ENCODE measurements around the gene BLOC1S1.

BLOC1S1 gene

DNA sequence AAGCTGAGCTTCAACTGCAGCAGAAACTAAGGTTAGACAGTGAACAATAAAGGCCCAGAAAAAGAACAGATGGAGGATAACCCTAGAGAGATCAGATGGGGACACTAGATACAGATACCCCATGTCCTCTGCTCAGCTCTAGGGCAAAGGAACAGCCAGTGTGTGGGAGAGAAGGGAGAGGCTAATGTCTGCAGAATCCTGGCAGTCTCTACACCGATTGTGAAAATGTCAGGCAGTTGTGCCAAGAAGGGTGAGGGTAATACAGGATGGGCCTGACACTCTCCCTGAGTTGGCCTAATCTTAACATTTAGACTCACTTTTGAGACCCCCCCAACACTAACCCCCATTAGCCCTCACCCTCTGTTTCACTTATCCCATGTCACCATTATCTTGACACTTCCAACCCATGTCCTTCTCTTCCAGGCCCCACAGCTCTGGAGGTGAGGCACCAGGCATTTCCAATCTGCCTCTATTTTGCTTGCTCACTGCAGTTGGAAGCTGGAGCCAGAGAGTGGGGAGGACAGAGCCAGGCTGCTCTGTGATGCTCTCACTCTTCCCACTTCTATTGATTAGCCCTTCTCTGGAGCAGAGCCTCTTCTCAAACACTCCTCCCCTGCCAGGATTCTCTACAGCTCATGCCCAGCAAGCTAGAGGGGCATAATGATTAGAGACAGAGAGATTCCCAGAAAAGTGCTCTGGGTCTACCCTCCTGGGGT, 3.0 kb upstream of the BLOC1S1 start:
- no peak for DNase-seq

DNA sequence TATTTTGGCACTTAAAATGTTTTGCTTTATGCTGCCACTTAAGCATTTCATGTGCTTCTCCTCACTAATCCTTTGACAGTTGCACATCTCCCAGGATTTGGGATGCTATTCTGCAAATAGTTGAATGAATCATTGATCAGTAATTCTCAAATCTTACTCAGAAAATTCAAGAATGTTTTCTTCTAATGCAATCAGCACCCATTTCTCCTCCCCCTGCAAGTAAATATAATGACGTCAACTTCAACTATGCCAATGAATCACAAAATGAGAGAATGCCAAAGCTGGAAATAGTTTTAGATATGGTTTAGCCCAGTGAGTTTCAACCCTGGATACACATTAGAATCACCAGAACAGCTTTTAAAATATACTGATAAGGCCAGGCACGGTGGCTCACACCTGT, 2.1 kb upstream of the BLOC1S1 start:
- no peak for DNase-seq

DNA sequence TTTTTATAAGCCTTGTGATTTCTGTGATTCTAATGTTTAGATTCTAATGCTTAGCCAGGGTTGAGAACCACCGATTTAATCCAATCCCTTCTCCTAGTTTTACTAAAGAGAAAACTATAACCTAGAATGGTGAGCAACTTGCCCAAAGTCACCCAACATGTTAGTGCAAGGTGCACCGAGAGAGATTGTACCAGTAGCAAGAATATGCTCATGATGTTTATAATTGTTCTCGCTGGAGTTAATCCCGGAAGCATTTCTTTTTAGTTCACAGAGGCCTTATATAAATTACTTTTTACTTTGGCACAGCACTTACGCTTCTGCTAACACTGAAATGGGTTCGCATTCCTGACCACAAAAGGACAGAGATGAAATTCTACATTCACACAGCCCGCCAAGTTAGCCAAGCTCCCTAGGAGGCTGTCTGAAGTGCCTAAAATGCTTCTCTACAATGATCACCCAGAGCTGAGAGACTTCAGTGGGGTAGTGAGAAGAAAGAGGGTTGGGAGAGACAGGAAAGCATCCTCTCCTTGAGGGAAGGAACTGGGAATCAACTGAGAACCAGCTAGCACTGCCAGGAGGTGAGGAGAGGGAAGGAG, 579 bp upstream of the BLOC1S1 start:
- no peak for DNase-seq

DNA sequence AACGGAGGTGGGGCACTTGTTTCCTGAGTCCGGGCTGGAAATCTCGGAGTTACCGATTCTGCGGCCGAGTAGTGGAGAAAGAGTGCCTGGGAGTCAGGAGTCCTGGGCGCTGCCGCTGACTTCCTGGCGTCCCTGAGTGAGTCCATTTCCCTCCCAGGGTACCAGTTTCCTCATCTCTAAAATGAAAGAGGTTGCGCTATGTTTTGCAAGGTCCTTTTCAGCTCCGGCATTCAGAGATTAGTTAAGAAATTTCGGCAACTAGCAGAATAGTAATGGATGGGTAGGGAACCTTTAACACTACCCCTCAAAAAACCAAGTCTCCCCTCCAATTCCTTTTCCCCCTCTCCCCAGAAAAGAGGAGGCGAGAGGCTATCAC, 724 bp downstream of the BLOC1S1 start:
- DNase-seq, result no peak

DNA sequence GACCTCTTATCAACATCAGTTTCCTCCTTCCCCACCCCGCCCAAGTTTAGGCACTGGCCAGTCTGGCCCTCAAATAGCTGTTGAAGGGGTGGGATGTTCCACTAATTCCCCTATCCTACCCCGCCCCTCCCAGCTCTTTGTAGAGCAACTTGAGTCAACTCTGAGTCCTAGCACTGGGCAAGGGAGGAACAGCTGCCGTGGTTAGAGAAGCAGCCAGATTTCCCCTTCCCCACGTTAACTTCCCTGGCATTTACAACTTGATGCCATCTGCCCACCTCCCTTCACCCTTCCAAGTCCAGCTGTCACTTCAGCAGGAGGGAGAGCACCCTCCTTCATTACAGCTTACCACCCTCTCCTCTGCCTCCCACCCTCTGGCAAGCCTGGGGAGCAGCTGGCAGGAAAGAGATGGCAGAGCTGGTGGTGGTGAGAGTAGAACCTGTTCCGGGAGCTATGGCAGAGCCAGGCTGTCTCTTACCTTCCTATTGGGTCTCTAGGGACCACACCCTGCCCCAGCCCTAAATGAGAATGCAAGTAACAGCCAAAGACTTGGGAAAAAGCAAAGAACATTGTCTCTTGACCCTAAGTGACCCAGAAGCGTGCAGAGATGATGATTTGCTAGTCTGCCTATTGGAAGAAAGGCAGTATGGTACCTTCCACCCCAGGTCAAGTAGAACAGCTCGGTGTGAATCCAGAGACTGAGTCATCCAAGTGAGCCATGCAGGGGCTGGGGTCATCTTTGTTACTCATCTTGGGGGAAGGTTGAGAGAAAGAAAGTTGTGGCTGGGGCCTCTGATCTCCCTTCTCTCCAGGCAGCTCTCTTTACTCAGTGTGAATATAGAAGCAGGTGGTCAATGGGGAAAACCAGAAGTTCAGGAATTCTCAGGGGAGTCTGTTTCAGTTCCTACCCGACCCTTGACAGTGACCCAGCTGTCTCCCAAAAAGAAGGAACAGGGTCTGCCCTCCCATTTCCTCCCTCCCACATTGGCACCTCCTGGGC, 1.5 kb downstream of the BLOC1S1 start:
- no peak for DNase-seq

DNA sequence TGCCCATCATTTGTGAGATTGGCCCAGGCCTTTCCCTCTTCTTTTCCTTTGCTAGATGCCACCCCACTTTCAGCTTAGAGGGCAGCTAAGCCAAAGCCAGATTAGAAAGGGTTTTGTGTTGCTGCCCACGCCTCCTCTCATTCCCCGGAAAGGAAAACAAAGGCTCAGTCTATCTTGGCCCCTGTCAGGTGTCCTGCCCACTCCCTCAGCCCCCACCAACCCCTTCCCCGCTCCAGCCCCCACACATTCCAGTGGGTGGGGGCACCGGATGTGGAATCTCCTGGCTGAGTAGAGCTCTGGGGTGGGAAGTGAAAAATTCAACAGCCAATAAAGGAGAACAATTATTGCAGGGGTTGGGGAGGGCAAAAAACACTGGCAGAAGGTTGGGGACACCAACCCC, 2.2 kb downstream of the BLOC1S1 start:
- DNase-seq, result no peak

DNA sequence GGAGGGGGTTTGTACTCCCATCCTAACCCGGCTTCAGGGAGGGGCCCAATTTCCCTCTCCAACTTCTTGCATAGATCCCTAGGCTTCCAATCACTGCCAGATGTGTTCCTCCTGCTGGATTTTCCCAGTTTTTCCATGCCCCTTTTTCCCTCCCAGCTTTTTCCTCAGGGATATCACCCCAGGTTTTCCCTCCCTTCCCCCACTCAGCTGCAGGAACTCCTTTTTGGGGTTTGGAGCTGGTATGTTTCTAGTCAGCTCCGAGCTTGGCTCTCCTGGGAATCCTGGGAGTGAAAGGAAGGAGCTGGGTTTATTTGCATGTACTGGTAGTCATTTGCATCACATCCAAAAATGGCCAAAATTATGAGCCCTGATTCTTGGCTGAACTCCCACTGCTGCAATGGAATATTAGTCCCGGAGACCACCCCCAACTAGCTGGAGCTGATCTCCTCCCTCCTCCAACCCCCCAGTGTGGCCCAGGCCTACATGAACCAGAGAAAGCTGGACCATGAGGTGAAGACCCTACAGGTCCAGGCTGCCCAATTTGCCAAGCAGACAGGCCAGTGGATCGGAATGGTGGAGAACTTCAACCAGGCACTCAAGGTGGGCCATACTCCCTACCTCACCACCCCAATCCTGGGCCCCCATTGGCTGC, 2.9 kb downstream of the BLOC1S1 start:
- no peak for DNase-seq

DNA sequence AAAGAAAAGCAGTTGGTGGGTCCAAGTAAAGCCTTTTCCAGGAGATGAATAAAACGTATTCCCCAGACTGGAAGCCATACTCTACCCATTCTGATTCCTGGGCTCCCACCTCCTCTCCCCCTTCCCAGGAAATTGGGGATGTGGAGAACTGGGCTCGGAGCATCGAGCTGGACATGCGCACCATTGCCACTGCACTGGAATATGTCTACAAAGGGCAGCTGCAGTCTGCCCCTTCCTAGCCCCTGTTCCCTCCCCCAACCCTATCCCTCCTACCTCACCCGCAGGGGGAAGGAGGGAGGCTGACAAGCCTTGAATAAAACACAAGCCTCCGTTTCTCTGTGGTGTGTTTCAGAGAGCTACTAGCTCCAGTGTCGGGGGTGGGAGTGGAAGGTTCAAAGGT, 3.5 kb downstream of the BLOC1S1 start:
- no peak for DNase-seq

DNA sequence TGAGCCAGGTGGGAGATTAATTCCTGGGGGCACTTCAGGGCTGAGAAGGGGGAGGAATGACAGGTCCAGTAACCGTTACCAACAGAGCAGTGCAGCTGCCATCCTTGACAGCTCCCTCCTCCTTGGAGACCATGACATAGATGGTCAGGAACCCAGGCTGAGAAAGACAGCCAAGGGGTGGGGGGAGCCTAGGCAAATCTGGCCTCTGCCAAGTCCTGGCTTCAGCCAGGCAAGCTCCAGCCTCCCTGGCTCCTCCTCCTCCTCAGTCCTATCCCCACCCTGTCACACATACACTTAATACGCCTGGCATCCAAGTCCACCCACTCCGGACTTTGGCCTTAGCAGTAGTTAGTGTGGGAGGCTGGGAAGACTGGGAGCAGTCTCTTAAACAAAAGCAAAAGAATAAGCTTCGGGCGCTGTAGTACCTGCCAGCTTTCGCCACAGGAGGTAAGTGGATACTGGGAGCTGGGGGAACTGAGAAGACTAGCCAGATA, 4.3 kb downstream of the BLOC1S1 start, which contains the start of gene RDH5:
RDH5 (plus strand) TSS at position 323 of the 494 bp plus-strand sequence. CDS start 792 bp downstream, outside the sequence.
- no peak for DNase-seq

DNA sequence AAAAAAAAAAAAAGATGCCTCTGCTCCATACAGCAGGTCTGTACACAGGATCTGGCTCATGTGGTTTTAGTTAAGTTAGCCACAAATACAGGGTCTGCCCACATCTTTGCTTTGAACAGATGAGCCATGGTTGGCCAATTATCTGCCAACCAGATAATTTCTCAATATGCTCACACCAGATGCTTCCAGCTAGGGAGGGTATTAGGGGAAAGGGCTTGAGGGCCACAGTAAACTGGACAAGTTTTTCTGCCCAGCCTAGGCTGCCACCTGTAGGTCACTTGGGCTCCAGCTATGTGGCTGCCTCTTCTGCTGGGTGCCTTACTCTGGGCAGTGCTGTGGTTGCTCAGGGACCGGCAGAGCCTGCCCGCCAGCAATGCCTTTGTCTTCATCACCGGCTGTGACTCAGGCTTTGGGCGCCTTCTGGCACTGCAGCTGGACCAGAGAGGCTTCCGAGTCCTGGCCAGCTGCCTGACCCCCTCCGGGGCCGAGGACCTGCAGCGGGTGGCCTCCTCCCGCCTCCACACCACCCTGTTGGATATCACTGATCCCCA, 5.1 kb downstream of the BLOC1S1 start:
- no peak for DNase-seq

DNA sequence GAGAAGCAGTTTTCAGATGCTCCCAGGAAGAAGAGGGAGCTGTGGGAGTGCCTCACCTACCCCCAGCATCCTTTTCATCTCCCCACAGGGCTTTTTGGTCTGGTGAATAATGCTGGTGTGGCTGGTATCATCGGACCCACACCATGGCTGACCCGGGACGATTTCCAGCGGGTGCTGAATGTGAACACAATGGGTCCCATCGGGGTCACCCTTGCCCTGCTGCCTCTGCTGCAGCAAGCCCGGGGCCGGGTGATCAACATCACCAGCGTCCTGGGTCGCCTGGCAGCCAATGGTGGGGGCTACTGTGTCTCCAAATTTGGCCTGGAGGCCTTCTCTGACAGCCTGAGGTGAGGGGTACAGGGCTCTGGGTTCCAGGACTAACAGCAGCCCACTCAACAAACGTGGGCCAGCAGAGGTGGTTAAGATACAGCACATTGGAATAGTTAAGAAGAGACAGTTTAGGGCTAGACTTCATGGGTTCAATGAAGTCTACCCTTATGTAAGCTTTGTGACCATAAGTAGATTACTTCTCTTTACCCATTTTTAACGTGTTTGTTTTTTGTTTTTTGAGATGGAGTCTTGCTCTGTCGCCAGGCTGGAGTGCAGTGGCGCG, 5.9 kb downstream of the BLOC1S1 start:
- no peak for DNase-seq

DNA sequence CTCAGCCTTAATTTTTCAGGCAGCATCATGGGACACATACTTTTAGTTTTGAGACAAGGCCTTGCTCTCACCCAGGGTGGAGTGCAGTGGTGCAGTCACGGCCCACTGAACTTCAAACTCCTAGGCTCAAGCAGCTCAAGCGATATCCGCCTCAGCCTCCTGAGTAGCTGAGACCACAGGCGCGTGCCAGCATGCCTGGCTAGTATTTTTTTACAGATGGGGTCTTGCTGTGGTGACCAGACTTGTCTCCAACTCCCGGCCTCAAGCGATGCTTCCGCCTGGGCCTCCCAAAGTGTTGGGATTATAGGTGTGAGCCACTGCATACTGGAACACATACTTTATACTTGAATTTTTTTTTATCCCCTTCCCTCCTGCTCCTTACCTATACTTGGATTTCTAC, 7.1 kb downstream of the BLOC1S1 start:
- DNase-seq, result no peak

DNA sequence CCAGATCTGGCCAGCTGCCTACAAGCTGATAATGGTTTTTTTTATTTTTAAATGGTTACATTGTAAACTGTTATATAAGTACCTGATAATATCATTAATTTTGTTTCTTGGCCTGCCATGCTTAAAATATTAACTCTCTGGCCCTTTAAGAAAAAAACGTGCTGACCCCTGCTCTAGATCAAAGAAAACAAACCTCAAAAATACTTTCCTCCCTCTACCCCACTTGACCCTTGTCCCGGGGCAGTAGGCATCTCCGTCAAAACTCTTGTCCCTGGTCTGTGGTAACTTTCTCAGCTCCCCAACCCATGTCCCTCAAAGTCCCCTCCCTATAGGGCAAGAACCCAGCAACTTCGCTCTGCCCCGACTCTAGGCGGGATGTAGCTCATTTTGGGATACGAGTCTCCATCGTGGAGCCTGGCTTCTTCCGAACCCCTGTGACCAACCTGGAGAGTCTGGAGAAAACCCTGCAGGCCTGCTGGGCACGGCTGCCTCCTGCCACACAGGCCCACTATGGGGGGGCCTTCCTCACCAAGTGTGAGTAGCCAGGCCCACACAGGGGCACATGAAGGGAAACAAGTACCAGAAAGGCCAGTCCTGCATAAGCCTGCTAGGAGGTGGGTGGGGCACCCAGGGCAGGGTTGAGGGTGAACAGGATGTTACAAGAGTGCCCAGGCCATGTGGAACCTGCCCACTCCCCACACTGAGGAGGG, 7.8 kb downstream of the BLOC1S1 start:
- DNase-seq, result no peak

DNA sequence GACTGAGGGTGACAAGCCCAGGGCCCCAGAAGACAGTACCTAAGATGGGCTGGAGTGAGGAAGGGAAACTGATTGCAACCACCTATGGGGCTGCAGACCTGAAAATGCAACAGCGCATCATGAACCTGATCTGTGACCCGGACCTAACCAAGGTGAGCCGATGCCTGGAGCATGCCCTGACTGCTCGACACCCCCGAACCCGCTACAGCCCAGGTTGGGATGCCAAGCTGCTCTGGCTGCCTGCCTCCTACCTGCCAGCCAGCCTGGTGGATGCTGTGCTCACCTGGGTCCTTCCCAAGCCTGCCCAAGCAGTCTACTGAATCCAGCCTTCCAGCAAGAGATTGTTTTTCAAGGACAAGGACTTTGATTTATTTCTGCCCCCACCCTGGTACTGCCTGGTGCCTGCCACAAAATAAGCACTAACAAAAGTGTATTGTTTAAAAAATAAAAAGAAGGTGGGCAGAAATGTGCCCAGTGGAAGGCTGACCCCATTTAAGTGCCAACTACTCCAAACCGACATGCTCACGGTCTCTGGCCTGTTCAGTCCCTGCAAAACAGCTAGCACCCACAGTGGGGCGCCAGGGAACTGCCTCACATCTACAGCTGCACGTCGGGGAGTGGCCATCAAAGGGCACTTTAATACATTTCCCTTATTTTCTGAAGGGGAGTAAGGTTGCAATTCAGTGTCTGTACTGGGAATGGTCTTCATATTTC, 8.5 kb downstream of the BLOC1S1 start:
- DNase-seq, result peak; percentile 51

DNA sequence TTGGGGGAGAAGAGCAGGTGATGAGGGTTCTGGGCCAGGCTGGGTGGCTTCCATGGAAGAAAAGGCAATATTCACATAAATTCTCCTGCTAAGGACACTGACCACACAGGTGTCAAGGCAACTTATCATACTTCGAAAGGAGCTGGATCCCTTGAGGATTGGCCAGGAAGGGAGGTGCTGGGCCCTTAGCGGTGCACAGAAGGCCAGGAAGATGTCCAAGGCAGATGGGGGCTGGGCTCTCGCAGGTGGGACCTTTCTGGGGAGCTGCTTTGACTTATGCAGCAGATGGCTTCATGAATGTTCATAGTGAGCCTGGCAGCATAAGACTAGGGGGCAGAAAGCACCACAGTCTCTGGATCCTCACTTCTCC, 9.1 kb downstream of the BLOC1S1 start:
- DNase-seq, result no peak

DNA sequence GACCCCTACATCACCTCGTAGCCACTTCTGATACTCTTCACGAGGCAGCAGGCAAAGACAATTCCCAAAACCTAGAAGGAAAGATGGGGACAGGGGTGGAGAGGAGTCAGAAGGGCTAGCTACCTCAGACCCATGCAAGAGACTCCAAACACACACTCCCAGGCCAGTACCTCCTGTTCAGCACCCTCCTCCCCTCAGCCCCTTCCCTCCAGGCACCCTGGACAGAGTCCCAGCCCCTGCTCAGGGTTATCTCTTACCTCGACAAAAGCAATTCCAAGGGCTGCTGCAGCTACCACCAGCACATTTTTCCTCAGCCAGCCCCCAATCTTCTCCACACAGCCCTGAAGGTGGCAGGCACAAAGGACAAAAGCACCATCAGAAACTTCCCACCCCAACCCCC, 9.7 kb downstream of the BLOC1S1 start:
- DNase-seq, result no peak

DNA sequence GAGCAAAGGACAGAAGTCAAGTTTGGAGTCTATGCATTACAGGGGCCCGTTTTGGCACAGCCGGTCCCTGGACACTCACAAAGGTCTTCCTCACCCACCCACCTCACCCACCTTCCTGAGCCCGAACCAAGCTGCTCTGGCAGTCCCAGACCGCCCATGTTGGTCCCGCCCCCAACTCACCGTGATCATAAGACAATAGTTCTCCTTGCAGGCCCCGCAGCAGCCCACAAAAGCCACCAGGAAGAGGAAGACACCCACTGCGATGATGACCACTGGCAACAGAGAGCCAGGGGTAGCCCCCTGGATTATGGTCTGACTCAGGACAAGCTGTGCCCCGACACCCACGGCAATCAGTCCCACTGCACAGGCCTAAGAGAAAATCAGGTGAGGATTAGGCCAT, 11.1 kb downstream of the BLOC1S1 start:
- no peak for DNase-seq

DNA sequence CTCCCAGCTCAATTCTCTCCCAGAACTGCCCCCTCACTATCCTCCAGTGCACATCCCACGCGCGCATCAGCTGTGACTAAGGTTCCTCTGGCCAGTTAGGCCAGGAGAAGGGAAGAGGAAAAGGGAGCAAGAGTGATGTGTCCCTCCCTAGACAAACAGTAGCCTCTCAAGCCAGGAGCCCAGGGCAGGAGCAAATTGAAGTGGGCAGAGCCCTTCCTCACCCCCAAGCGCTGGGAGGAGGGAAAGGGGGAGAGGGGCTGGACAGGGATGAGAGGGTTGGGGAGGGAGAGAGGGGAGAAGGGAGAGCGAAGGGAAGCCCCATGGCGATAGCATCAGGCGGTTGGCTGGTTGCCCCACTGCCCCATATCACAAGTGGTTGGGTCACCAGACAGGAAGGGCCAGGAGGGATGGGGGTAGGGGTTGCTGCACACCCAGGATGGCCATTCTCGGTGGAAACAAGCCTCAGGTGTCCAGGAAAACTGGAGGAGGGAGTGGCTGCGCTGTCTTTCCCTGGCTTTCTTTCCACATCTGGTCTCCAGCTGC, 11.9 kb downstream of the BLOC1S1 start:
- DNase-seq, result no peak

DNA sequence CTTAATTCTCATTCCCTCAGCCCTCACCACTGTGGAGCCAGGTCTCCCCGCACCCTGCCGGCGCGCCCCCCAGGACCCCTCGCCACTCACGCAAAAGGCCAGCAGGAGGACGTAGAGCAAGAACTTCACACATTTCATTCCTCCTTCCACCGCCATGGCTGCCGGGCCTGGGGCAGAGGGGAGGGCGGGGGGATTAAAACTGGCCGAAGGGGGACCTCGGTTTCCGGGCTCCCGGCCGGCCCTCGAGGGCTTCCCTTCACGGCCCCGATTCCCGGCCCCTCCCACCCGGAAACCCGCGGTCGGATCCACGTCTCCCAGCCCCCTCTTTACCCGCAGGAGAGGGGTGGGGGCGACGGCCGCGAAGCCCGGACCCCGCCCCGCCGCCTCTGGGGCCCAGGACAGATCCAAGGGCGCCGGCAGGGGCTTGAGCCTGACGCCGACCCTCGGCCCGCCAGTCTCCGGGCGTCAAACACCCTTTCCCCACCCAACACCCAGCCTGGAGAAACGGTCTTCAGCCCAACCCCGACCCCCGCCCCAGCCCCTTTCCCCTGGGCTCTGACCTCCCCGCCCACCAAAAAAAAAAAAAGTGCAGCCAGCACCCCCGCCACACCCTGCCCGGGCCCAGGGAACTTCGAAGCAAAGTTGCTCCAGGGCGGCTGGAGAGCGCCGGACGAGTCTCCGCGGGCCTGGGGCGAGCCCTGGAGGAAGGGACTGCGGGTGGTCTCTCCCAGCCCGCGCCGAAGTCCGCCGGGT, 12.5 kb downstream of the BLOC1S1 start:
- DNase-seq, result no peak
